Measurements from ENCODE around the gene DLX6.

- no peak for TF ChIP-seq CTCF (conservative IDR thresholded peaks at IDR 0.05)
- no peak for TF ChIP-seq ZFX (IDR thresholded peaks at IDR 0.05)
Measured at GRCh38 chr7:97002555-97003261, 2.6 kb upstream of the DLX6 start.

All from C4-2B (cell line).